Neural progenitor cell (in vitro differentiated cells): Measurements from ENCODE around the gene PCDH15.

Source experiments
- CTCF ChIP-seq: fragments of 200-600 bp; sonication (generic); IDR thresholded peaks from 2 replicates; pipeline ENCODE4 v1.5.1; 2017; ENCODE audit warnings: antibody characterized with exemption, mild to moderate bottlenecking
- EZH2 ChIP-seq: fragments of 200-600 bp; sonication (generic); IDR thresholded peaks from 2 replicates; pipeline ENCODE4 v1.6.1; 2017; ENCODE audit warnings: antibody characterized with exemption, mild to moderate bottlenecking, moderate library complexity
- EZH2phosphoT487 ChIP-seq: fragments of 200-600 bp; sonication (generic); IDR thresholded peaks from 2 replicates; pipeline ENCODE4 v1.6.1; 2017; ENCODE audit warnings: antibody characterized with exemption

GRCh38 chr10:54799506-54799905 lies 1.5 kb downstream of the PCDH15 start:
- no peak for TF ChIP-seq CTCF
- TF ChIP-seq EZH2 = no peak
- TF ChIP-seq EZH2phosphoT487 = no peak
